Non-pigmented ciliary epithelial cell (primary cell): ENCODE results near the gene BRINP1.

ENCODE experiments used
- DNase-seq: peaks from one replicate; pipeline ENCODE4 v3.0.0-alpha.2; 2010; ENCODE audit warnings: low read depth

The BRINP1 gene

GRCh38 chr9:119339056-119339455, 30.2 kb downstream of the BRINP1 start:
- DNase-seq: no peak

DNA sequence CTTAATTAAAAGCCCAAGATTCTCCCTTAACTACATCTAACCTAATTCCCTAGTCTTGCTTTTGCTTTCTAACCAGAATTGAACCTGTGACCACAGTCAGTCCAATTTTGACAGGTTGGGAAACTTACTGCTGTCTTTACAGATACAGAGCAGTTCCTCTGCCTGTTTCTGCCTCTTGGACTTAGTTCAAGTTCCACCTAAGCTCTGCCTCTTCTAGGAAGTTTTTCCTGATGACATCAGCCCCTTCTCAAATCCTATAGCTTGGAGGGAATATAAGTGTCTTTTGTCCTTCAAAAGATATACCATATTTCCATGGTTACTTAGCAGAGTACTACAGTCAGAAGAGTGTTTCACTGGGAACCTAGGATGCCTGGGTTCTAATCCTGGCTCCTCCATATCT, 31.7 kb downstream of the BRINP1 start:
- no peak for DNase-seq

GRCh38 chr9:119334745-119335144, 34.5 kb downstream of the BRINP1 start:
- DNase-seq: no peak

DNA sequence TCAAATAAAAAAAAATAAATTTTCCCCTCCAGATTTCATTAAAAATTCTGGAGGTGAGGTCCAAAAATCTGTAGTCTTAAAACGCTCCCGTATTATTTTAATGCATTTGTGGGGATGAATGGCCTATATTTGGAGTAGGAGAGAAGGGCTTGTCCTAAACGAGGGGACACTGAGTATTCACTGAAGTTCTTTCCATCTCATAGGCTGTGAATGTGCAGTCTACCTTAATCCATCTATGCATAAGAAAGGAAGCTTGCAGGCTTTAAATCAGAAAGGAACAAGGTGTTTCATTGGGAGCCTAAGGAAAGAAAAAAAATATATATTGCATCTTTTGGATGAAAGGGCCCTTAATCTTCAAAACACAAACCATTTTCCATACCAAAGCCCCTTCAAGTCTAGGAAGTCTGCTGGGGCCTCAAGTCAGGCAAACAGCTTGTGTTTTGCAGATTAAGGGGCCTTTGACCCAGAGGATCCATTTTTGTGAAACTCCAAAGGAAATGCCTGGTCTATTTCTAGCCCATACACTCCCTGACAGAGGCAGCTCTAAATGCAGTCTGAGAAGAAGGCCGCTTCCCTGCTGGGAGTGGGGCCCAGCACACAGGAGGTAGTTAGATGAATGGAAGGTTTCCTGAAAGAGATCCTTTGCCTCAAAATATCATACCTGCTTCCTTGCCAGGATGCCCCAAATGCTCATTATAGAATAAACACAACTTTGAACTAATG, 35.6 kb downstream of the BRINP1 start:
- no peak for DNase-seq

DNA sequence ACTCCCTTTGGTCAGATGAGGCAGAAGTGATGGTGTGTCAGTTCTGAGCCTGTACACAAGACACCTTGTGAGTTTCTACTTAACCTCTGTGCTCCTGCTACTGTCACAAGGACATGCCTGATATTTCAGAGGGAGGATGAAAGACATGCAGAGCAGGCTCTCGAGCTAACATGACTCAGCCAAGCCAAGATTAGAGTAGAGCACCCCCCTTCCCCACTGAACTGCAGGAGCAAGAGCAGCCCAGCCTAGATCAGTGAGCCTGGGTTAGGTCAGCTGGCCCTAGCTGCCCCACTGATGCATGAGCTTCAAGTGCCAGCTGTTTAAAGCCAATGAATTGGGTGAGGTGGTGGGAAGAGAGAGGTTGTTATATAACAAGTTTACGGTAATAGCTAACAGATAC, 36.7 kb downstream of the BRINP1 start:
- DNase-seq: no peak

GRCh38 chr9:119322184-119322583, 47.1 kb downstream of the BRINP1 start:
- DNase-seq: no peak

DNA sequence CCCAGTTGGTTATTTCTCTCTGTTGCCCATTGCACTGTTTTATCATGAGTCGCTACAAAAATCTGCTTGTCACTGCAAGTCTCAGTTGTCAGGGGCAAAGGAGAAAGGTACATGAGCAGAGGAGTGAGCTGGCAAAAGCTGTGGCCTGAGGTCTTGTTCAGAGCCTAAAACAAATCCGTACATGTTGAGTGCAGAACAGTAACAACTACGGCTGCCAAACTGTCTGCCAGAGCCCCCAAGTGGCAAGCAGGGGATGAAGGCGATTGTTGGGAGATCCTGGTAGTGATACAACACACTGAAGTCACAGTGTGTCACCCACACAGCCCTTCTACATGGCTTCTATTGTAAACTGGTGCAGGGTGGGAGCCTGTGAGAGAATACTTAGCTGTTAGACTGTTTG, 50.9 kb downstream of the BRINP1 start:
- DNase-seq: no peak

GRCh38 chr9:119313846-119314245, 55.4 kb downstream of the BRINP1 start:
- no peak for DNase-seq

DNA sequence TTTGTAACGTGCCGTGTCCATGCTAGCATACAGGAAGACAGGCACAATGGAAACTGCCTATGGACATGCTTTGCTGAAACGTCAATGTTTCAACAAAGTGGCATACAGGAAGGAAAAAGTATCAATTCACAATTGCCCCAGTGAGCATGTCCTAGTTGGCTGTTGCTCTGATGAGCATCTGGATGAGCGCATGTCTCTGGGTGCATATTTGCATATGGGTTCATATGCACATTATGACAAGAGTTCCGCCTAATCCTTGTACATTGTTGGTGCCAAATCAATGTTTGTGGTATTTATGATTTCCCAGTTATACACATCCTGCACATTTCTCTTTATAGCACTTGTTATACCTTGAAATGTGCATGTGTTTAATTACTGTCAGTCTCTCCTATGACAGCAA, 58.5 kb downstream of the BRINP1 start:
- DNase-seq: no peak

- no peak for DNase-seq
Observed at GRCh38 chr9:119307471-119307870, 61.8 kb downstream of the BRINP1 start.

DNA sequence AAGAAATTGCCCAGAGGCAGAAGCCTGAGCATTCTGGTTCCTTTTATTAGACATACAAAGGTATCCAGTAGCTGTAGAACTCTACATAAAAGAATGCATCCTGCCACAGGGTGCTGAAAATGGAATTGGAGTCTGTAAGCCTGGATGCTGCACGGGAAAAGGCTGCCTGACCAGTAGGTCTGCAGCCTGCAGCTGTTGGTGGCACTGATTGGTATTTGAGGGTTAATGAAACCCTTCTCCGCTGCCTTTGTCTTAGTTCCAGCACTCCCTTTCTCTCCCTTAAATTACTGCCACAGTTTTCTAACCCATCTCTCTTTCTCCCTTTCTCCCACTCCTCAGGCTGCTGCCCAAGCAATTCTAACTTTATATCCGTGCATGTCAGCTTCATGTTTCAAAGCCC, 64.7 kb downstream of the BRINP1 start:
- DNase-seq: no peak

- no peak for DNase-seq
Observed at GRCh38 chr9:119302988-119303698, 66.1 kb downstream of the BRINP1 start.

GRCh38 chr9:119298076-119298853, 71.0 kb downstream of the BRINP1 start:
- DNase-seq: no peak

GRCh38 chr9:119291554-119291953, 77.7 kb downstream of the BRINP1 start:
- no peak for DNase-seq

GRCh38 chr9:119289740-119290433, 79.3 kb downstream of the BRINP1 start:
- DNase-seq: no peak

DNA sequence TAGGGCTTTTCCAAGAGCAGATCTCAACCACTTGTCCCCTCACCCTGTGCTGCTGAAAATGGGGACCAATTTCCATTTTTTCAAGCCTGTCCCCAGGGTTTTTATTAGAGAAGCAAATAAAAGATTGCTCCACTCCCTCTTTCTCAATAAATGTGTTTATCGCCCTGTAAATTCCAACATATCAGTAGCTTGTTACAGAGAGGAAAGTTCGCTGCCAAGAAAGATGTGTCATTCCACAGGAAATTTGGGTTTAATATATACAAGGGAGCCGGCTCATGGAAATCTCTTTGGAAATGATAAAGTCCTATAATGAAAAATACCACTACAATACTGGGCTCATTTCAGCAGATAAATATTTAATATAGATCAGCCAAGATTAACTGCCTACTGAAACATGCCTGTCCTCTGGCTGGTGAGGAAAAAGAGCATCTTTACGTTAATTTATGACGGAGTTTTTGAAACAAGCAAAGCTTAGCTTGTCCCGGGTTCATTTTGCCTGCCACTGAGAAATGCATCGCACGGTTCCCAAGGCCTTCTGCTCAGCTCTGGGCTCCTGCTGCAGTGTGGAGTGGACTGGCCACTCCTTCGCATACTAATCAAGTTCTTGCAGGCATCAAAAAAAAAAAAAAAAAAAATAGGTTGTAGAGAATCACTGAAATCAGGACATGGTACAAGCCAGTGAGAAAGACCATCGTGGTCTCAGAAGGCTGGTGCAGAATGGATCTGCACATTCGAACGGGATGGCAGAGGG, 84.5 kb downstream of the BRINP1 start:
- no peak for DNase-seq

DNA sequence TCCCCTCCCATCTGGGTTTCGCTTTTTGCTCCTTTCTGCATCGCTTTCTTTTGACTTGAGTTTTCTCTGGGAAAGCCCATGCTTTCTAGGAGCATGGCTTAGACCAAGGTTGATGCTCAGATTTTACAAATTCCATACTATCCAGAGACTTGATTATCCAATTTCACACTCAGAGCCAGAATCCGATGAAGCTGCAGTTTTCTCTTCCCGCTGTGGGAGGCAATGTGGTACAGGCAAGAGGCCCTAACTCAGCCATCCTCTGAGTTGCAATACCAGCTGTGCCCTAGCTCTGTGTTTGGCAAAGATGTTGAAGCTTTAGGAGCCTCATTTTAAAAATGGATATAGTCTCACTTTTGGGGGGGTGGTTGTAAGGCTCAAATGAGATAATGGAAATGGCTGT, 85.1 kb downstream of the BRINP1 start:
- no peak for DNase-seq

- no peak for DNase-seq
Observed at GRCh38 chr9:119283078-119283794, 86.0 kb downstream of the BRINP1 start.

DNA sequence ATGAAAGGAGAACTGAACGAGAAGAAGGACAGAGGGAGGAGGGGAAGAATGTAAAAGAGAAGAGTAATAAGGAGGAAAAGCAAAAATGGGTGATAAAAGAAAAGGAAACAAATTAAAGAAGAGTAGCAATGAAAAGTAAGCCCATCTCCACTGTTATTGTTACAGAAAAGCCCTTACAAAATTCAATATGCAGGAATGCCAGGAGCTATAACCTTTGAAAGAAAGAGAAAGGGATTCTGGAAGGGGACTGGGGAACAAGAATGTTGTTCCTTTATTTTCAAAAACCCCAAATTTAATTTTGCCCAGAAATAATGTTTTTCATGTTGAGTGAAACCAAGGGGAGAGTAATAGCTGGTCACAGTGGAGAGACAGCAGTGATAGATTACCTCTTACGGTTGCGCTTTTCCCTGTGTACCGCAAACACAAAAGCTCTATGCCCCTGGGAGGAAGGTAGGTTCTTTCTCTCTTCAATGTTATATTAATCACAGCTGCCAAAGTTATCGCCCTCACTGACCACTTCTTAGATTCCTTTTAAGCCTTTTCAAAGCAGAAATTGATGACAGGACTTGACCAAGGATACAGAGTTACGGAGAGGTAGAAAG, 86.7 kb downstream of the BRINP1 start:
- no peak for DNase-seq

- DNase-seq: no peak
Observed at GRCh38 chr9:119280740-119281485, 88.3 kb downstream of the BRINP1 start.
